ENCODE measurements around the gene THBS4.

Gene THBS4

DNA sequence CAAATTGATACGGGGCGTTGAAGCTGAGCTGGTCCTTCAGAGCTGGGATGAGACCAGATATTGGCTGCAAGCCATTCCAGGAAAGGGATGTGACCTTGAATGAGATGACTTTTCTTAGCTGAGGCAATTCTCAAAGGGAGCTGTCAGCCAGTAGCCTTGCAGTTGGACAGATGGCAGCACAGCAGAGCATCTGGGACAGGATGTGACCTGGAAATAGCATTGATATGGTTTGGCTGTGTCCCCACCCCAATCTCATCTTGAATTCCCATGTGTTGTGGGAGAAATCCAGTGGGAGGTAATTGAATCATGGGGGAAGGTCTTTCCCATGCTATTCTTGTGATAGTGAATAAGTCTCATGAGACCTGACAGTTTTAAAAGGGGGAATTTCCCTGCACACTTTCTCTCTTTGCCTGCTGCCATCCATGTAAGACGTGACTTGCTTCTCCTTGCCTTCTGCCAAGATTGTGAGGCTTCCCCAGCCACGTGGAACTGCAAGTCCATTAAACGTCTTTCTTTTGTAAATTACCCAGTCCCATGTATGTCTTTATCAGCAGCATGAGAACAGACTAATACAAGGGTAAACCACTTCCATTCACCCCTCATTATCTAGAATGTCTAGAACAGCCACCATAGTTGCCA, 24.3 kb upstream of the THBS4 start:
- TF ChIP-seq, protein P1, sequence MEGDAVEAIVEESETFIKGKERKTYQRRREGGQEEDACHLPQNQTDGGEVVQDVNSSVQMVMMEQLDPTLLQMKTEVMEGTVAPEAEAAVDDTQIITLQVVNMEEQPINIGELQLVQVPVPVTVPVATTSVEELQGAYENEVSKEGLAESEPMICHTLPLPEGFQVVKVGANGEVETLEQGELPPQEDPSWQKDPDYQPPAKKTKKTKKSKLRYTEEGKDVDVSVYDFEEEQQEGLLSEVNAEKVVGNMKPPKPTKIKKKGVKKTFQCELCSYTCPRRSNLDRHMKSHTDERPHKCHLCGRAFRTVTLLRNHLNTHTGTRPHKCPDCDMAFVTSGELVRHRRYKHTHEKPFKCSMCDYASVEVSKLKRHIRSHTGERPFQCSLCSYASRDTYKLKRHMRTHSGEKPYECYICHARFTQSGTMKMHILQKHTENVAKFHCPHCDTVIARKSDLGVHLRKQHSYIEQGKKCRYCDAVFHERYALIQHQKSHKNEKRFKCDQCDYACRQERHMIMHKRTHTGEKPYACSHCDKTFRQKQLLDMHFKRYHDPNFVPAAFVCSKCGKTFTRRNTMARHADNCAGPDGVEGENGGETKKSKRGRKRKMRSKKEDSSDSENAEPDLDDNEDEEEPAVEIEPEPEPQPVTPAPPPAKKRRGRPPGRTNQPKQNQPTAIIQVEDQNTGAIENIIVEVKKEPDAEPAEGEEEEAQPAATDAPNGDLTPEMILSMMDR (IDR thresholded peaks at IDR 0.05): no peak
- H3K9me3 ChIP-seq (ENCODE audit: control insufficient read depth, low read length): no peaks in the 10 kb centered on the region
- H3K79me2 ChIP-seq: no peaks in the 10 kb centered on the region
- H2AFZ ChIP-seq: no peak overlapping the region
- no peaks in the 10 kb centered on the region for H3K4me1 ChIP-seq
- no peak overlapping the region for H3K4me3 ChIP-seq (ENCODE audit: low read depth, low read length)
- no peak overlapping the region for H3K27ac ChIP-seq
- no peak overlapping the region for H3K9ac ChIP-seq
- H3K4me2 ChIP-seq (ENCODE audit: low read length): no peak overlapping the region
- H3K36me3 ChIP-seq (ENCODE audit: control insufficient read depth, insufficient read depth, low read length): no peaks in the 10 kb centered on the region
- H3K27me3 ChIP-seq (ENCODE audit: control insufficient read depth, insufficient read depth, low read length): no peaks in the 10 kb centered on the region

DNA sequence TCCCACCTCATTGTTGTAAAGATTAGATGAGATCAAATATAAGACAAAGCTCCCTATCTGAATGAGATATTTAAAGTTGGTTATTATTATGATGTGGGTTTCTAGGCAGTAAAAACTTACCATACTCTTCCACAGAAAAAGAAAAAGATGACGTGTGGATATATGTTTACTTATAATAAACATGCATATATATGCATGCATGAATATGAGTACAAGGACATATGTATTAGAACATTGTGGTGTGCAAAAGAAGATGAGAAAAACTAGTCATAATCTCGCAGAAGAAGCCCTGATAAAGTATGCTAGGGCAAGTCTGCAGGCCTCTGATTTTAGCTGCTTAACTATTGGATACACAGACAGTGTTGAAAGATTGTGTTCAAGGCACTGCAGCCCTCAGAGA, 10.1 kb upstream of the THBS4 start:
- Histone ChIP-seq H3K36me3 (ENCODE audit: control insufficient read depth, insufficient read depth, low read length) (no peaks in the 10 kb centered on the region), H3K9ac (no peak overlapping the region), H2AFZ (no peak overlapping the region), H3K4me3 (ENCODE audit: low read depth, low read length) (no peak overlapping the region), H3K9me3 (ENCODE audit: control insufficient read depth, low read length) (no peaks in the 10 kb centered on the region), H3K4me1 (no peaks in the 10 kb centered on the region), H3K27ac (no peak overlapping the region), H3K79me2 (no peaks in the 10 kb centered on the region), H3K27me3 (ENCODE audit: control insufficient read depth, insufficient read depth, low read length) (no peaks in the 10 kb centered on the region), H3K4me2 (ENCODE audit: low read length) (no peak overlapping the region)
- TF ChIP-seq, protein P1 (IDR thresholded peaks at IDR 0.05): no peak

DNA sequence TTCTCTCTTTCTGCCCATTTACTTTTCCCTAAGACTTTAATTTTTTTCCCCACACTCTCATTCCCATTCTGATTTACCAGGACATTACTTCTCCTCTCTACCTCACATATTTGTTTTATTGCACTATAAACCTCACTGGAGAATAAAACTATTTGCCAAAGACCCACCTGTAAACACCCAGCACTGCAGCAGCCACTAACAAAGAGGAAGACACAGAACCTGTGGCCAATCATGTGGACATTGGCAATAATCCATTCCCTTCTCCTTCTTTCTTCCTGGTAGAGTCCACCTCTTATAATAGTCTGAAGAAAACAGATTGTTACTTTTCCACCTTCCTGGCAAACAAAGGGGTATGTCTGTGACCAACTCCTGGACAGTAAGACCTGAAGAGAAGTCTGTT, 8.3 kb upstream of the THBS4 start:
- Histone ChIP-seq H3K27ac (no peak overlapping the region), H3K79me2 (no peaks in the 10 kb centered on the region), H3K4me1 (no peaks in the 10 kb centered on the region), H3K9me3 (ENCODE audit: control insufficient read depth, low read length) (no peaks in the 10 kb centered on the region), H2AFZ (no peak overlapping the region), H3K4me2 (ENCODE audit: low read length) (no peak overlapping the region), H3K36me3 (ENCODE audit: control insufficient read depth, insufficient read depth, low read length) (no peaks in the 10 kb centered on the region), H3K27me3 (ENCODE audit: control insufficient read depth, insufficient read depth, low read length) (no peaks in the 10 kb centered on the region), H3K9ac (no peak overlapping the region), H3K4me3 (ENCODE audit: low read depth, low read length) (no peak overlapping the region)
- TF ChIP-seq, protein P1 (IDR thresholded peaks at IDR 0.05): no peak

DNA sequence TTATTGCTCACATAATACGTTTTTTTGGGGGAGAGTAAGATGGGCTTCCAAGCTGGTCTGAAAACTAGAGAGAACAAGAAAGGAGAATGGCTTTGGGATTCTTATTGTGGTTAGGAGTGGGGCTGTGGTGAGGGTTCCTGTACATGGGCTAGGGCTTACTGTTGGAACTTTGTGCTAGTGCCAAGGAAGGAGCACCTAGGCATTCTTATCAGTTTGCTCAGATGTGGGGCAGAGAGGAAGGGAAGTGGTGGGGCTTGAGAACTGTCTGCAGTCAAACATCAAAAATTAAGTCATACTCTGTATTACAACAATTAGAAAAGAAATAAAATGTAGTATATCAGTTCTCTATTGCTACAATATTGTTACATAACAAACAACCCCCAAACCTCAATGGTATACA, 4.0 kb upstream of the THBS4 start:
- Histone ChIP-seq H3K9me3 (ENCODE audit: control insufficient read depth, low read length) (no peaks in the 10 kb centered on the region), H3K27me3 (ENCODE audit: control insufficient read depth, insufficient read depth, low read length) (peaks cover 8% of the 10 kb centered on the region), H3K27ac (no peak overlapping the region), H3K36me3 (ENCODE audit: control insufficient read depth, insufficient read depth, low read length) (no peaks in the 10 kb centered on the region), H3K4me2 (ENCODE audit: low read length) (no peak overlapping the region), H3K9ac (no peak overlapping the region), H2AFZ (no peak overlapping the region), H3K4me3 (ENCODE audit: low read depth, low read length) (no peak overlapping the region), H3K4me1 (no peaks in the 10 kb centered on the region), H3K79me2 (no peaks in the 10 kb centered on the region)
- TF ChIP-seq, protein P1 (IDR thresholded peaks at IDR 0.05): no peak

DNA sequence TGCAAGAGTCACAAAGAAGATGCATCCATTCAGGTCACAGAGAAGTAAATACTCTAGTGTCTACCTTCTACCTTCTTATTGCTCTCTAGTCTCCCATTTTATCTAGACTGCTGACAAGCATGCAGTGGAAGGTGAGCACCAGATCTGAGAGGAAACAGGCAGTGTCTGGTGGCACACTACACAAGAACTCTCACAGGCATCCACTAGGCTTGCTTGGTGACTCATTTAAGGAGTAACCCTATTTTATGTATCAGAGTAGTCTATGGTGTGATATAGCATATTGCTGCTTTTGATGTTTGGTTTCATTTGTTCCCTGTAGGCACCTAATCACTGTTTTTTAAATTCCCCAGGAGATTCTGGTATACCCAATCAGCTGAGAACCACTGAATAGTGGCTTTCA, 1.6 kb upstream of the THBS4 start:
- peaks cover 8% of the 10 kb centered on the region for H3K27me3 ChIP-seq (ENCODE audit: control insufficient read depth, insufficient read depth, low read length)

More for the DNA sequence above, 1.6 kb upstream of the THBS4 start:
- Histone ChIP-seq H3K9ac (no peak overlapping the region), H2AFZ (no peak overlapping the region), H3K36me3 (ENCODE audit: control insufficient read depth, insufficient read depth, low read length) (no peaks in the 10 kb centered on the region), H3K4me3 (ENCODE audit: low read depth, low read length) (no peak overlapping the region), H3K79me2 (no peaks in the 10 kb centered on the region), H3K4me2 (ENCODE audit: low read length) (no peak overlapping the region), H3K27ac (no peak overlapping the region), H3K9me3 (ENCODE audit: control insufficient read depth, low read length) (no peaks in the 10 kb centered on the region), H3K4me1 (no peaks in the 10 kb centered on the region)
- TF ChIP-seq, protein P1 (IDR thresholded peaks at IDR 0.05): no peak
